SHP77 treated with DMSO at 0.1 percent for 48 hours (cell line): ENCODE measurements around the gene AOX1.
"Not testable (repeated sequence)": the region's sequence is repeated elsewhere in the genome, so short reads cannot be mapped to it uniquely, and the experiment has no call there.

Source experiments
- DNase-seq: peaks from one replicate; lab custom pipeline; 2025; lab: John Stamatoyannopoulos, UW

AOX1 gene

DNA sequence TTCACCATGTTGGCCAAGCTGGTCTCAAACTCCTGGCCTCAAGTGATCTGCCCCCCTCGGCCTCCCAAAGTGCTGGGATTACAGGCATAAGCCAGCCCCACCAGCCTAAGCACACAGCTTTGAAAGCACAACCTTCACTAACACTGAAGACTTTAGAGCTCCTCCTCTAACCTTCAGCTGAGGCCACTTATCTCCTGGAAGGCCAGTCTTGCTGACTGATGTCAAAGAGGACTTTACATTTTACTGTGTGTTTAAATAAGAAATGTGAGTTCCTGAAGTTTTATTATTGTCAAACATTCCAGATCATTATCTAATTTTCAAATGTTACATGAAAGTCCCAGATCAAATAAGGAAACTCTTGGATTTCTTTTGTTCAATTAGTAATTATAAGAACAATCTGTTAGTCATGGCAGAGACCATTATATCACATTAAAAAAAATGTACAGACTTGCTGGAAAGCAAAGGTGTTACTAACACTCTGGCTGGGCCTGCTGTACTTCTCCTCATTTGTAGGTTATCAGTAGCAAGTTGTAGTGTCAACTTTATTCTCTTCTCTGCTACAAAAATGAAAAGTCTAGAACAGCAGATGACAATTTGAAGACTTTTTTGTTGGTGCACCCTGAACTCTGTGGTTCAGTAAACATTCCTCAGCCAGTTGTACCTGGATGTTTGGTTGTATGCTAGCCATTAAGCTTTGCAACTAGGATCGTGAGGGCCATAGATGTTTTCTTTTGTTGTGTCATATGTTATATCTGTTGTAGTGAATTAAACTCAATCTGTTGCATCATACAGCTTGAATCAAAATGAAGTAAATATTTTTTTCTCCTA, 80.0 kb downstream of the AOX1 start:
- DNase-seq, result no peak

DNA sequence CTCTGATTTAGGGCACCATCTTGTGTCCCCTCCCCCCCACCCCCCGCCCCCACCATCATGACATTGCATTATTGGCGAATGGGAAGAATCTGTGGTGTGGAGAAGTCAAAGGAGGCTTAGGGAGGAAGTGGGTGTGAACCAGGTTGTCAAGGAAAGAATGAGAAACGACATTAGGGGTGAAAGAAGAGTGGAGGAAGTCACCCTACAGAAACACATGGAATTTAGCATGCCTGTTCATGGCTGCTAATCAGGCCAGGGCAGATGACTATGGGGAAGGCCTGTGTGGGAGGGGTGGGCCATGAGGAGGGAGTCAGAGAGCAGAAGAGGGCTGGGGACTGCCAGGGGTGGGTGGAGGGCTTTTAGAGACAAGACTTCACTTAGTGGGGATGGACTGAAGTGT, 81.6 kb downstream of the AOX1 start:
- DNase-seq, result no peak

DNA sequence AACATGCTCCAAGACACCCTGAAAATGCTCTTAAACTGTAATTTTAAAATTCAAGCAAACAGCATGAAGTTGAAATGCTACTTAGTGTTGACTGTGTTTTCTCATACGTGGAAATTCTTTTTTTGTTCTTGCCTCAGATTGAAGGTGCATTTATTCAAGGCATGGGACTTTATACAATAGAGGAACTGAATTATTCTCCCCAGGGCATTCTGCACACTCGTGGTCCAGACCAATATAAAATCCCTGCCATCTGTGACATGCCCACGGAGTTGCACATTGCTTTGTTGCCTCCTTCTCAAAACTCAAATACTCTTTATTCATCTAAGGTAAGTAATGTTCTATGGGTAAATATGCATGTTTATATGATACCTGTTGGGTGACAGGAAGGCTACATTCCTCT, 82.7 kb downstream of the AOX1 start:
- DNase-seq, result no peak

DNA sequence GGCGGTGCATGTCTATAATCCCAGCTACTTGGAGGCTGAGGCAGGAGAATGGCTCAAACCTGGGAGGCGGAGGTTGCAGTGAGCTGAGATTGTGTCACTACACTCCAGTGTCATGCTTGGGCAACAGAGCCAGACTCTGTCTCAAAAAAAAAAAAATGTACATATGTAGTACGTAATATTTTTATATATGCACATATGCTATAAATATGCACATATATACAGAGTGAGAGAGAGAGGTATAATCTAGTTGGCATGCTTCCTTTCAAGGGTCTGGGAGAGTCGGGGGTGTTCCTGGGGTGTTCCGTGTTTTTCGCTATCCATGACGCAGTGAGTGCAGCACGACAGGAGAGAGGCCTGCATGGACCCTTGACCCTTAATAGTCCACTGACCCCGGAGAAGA, 83.5 kb downstream of the AOX1 start:
- no peak for DNase-seq

DNA sequence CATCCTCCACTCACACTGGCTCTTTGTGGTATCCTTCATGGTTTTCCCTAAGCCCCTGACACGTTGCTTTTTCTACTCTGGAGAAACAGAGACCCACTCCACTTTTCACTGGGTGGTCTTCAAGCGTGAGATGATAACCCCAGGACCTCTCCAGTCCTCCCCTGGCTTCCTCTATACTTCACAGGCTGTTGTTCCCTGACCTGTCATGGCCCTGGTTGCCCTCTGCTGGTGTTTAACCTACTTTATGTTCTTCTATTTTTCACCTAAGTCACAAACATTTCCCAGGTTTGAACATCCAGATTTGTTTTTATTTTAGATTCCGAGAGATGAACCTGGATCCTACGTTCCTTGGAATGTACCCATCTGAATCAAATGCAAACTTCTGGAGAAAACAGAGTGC, 84.5 kb downstream of the AOX1 start:
- DNase-seq, result no peak

DNA sequence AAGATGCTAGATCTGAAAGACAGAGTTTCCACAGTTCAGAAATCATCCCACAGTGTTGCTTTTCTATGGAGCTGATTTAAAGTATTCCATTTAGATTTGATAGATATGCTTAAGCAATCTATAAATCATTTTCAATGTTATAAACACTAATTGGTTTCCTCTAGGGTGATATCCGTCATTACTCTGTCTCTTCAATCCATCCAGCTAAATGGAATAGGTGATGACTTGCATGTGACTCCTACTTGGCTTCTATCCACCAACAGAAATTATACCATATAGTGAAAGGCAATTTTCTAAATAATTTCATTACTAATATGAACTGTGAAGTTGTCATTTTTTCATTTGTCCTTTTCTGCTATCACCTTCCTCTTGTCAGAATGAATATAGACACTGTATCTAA, 84.9 kb downstream of the AOX1 start:
- DNase-seq, result no peak

DNA sequence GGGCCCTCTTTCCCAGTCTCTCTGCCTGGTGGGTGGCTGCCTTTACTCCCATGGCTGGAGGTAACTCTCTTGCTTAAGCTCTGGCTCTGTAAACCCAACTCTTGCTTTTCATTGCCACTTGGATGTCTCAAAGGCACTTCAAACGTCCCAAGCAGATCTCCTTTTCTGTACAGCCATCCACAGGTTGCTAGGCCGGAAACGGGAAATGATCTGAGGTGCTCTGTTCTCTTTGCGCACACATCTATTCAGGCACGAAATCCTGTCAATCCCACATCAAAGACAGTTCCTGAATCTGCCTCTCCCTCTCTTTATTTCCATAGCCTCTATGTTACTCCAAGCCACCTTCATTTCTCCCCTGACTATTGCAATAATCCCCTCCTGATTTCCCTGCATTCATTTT, 87.4 kb downstream of the AOX1 start:
- DNase-seq, result no peak

DNA sequence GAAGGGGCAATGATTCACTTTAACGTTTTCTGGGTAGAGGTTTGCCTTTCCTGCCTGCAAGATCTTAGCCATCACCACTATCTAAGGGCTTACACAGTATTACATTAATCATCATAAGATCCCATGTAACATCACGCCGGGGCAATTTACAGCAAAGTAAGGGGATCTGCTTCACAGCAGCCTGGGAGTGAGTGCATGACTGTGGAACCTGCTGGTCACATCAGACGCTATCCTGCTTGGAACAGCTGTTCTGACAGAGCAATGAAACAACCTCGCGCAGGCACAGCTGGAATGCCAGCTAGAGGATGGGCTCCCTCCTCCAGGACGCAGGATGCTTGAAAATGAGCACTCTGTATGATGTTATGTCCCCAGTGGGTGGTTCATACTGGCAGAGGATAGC, 89.0 kb downstream of the AOX1 start:
- no peak for DNase-seq

DNA sequence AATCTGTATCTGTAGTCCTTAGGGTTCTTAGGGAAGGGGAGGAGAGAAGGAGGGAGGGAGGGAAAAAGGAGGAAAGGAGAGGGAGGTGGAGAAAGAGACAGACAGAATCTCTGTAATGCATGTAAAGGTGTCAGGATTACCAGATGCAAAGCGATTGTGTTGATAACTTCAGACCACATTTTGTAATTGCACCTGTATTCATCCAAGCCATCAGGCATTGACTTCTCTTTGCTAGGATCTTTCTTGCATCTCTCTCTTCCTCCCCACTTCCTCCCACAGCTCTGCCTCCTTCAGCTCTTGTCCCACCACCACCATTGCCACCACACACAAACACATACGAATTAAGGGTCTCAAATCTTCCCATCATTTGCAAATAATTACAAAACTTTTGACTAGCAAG, 91.4 kb downstream of the AOX1 start:
- DNase-seq, result no peak

DNA sequence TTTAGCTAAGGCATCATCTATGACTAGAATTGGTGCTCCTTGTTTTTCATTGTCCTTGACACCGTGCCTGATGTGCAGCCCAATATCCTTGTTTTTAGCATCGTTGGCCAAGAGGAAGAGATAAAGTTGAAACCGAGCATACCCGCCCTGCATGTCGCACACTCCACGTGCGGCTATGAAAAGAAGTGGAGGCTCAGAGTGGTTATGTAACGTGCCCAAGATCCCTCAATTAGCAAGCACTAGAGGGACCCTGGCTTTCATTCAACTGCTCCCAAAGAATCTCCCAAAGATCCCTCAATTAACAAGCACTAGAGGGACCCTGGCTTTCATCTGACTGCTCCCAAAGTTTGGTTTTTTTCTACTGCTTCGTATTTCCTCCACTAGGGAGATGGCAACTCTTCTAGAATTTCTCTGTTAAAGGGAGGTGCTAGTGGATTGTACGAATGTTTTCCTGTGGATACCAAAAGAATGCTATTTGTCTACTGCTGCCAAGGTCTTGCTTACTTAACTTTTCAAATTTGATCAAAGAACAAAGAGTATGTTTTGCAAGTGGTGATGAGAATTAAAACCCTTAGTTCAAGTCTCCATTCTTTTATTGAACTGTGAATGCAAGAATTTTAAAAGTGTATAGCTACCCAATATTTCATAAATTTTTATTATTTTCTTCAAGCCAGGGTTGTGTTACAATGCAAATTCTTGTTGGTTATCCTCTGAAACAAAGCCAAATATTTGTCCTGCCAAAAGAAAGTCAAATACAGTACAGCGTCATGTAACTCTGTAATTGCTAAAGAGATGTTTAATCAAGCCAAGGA, 92.1 kb downstream of the AOX1 start:
- DNase-seq, result no peak

DNA sequence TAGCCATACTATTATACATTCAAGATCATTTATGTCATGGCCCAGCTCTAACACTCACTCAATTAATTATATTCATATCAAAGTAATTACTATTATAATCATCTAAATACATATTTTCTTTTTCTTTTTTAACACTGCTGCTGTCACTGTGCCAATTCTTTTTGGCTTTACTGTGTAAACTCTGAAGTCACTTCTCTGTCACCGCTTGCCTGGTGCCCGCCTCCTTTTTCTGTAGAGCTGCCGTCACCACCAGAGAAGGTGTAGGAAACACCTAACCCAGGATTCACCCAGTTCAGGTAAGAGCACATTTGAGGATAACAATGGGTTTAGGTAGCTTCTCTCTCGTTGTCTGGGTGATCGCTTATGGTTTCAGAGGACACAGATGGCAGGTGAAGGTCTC, 93.3 kb downstream of the AOX1 start:
- no peak for DNase-seq

DNA sequence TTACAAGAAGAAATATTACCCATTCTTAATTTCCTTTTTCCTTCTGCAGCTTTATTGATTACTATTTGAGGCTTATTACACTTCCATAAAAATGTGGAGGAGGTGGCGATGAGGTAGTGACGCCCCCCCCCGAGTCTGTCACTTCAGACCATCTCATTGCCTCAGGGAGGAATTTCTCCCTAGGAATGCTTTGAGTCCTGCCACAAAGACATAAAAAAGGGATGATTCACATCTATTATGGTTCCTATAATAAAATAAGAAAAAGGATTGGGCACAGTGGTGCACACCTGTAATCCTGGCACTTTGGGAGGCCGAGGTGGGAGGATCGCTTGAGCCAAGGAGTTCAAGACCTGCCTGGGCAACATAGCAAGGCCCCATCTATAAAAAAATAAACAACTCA, 93.7 kb downstream of the AOX1 start:
- DNase-seq, result no peak

DNA sequence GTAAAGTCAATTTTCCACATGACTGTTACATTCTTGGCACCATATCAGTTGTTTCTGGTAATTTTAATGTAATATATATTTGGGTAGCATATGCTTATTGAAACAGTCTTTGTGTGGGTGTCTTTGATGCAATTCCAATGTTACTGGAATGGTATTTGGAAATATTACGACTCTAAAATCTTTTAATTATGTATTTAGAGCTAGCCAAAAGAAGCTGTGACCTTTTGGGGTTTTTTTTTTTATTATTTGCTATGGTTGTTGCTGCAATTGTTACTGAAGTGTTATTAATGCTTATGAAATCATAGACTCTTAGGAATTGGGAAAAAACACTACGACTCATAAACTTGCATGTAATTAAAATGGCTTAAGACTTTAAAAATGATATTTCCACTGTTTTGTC, 95.9 kb downstream of the AOX1 start:
- DNase-seq, result no peak

DNA sequence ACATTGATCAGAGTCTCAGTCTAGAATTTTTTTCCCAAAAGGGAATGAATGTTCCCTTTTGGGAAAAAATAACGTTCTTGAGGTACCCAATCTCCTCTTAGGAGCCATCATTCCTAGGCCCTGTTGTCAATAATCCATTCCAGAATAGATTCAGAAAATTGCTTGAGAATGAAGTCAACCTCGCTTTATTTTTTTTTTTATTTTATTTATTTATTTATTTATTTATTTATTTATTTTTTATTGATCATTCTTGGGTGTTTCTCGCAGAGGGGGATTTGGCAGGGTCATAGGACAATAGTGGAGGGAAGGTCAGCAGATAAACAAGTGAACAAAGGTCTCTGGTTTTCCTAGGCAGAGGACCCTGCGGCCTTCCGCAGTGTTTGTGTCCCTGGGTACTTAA, 96.6 kb downstream of the AOX1 start:
- DNase-seq, result not testable (repeated sequence)

DNA sequence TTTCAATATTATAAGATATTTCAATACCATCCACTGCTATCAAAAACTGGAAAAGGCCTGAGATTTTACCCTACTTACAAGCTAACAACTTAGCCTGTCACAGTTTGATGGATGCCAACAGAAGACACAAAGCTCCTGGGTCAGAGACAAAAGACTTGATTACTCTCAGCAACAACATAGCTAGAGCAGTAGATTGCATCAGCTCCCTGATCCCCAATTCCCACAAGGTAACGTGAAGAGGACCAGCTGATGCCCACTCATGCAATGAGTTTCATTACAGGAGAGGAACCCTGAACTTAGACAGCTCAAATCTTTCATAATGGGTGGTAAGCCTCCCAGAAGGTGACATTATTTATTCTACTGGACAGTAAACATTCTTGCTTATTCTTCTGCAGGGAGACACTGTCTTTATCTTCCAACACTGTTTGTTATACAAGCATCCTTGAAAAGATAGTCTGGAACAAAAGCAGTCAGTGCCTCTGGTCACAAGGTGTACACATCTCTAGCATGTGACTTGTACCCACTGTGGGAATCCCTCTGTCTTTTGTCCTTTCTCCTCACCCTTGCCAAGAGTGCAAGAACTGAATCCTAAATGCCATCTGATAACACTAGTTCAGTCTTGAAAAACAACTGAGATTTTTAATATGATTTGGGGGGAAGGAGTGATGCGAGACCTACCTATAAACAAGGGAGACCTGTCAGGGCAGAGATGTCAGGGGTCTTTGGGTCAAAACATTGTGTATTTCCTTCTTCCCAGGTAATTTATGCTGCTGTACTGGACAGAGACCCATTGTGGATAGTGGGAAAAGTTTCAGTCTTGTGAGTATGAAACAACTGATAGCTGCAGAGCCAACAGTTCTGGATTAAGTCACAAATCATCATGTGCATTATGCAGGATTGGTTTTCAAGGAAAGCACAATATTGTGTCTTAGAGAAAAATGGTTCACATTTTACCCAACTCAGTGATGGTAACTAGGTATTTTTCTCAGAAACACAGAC, 102.4 kb downstream of the AOX1 start:
- no peak for DNase-seq

DNA sequence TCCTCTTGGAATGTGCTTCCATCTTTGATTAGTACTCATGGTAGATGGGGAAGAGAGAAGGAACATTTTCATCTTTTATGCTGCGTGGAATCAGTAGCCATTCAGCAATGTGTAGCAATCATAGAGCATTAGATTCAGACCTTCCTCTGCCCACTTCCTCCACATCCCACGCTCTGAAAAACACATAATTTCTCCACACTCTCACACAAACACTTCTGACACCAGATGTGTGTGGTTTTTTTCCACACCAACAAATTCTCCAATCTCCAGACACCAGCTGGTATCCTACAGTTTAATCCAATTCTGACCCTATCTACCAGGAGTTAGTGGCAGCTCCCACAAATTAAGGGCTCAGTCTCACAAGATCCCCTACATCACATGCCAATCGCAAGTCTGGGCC, 103.3 kb downstream of the AOX1 start:
- DNase-seq, result no peak

DNA sequence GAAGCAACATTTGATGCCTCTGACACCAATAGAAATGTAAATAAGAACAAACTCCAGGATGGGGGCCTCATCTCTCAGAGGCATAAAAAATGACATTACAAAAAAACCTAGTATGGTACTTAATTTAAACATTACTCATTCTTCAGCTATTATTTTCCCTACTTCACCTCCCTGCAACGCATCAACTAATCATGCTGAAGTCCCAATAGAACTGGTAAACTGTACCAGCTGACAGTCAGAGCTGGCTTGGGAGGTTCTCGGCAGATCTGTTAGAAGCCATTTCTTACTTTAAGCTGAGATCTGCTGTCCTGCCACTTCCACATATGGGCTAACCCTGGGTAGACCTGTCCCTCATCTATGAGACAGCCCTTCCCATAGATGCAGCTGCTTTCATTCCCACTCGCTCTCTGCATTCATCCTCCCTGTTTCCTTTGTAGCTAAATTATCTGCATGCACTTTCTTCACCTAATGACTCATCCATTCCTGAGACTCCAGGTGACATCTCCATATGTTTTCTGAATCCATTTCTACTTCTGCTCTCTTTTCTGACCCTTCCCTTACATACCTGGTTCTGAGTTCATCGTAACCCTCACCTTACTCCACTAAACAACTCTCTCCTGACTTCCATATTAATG, 108.1 kb downstream of the AOX1 start:
- DNase-seq, result no peak

DNA sequence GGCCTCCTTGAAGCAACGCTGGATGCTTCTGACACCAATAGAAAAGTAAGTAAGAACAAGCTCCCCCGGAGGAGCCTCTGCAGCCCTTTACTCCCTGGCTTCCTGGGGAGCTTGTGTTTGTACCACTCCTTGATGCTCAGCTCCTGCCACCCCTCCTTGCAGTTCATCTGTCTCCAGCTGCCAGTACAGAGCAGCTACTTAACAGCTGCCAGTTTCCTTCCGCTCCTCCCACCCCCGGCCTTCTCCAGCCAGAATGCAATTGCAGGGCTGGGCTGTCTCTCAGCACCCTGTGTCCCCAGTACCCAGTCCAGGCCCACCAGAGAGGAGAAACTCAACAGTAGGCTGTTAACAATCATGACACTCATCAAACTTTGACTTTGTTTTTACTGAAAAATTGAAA, 109.4 kb downstream of the AOX1 start:
- no peak for DNase-seq

DNA sequence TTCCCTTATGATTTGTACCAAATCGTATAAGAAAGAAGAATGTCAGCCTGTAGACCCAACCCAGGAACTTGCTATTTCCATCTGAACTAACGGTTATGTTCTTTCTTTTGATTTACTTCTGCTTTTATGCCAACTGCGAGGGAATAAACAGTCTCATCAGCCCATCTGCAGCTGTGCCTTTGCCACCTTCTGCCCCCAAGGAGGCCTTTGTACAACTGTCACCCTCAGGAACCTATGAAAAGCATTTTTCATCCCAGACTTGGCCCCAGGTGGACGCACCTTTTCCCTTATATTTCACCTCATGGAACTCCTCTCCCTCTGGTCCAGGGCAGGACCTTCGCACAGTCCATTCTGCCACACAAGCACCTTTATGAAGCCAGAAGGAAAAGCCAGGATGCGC, 109.8 kb downstream of the AOX1 start:
- no peak for DNase-seq

DNA sequence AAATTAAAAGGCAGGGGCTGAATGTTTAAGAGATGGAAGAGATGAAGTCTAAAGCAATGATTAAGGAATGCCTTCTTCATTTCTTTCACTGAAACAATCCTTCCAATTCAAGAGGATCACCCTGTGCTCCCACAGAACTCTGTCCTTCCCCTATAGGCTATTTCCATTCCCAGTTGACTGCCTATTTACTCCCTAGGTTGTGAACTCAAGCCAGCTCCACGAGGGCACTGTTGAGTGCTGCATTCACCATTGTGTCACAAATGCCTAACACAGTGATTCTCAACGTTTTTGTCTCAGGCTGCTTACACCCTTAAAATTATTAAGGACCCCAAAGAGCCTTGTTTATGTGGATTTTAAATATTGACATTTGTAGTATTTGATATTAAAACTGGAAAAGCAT, 112.4 kb downstream of the AOX1 start:
- DNase-seq, result no peak

DNA sequence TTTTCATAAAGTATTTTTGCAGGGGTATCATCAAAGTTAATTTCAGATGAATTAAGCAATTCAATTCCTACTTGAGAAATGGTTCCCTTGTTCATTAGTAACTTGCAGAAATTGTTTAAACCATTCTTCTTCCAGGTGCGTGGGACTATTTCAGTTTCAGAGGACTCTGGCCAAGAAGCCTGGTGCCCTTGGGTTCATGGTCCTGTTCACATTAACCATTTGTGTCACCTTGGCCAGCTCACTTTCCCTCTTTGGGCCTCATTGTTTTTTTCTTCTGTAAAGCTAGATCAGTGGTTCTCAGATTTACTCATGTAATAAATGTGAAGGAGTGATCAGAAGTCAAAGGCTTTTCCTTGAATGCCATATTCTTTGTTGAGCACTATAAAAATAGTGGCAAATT, 113.5 kb downstream of the AOX1 start:
- DNase-seq, result no peak

DNA sequence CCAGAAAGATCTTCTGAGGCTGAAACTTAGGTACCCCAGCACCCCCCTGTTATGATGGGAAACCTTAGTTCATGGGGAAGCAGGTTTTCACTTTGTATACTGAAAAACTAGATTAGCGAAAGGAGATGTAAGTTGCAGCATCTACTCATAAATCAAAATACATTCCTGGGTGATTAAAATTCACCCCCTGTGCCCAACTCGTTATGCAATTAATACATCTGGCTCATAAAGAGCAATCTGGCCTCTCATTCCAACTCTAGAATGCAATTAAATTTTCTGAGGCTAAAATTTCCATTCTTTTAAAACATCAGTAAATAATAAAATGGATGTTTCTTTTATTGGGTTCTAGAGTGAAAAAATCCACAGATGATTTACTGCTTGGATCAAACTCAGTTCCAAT, 115.0 kb downstream of the AOX1 start:
- DNase-seq, result no peak
